DMS 273 treated with DMSO at 0.1 percent for 48 hours (cell line): Measurements from ENCODE around the gene C2orf68.
A peak's percentile ranks its signal among the peaks of the same experiment; 100 is the strongest.
"Not testable (repeated sequence)": the region's sequence is repeated elsewhere in the genome, so short reads cannot be mapped to it uniquely, and the experiment has no call there.

Experiments
- DNase-seq: peaks from one replicate; lab custom pipeline; 2025; lab: John Stamatoyannopoulos, UW

Gene C2orf68

DNA sequence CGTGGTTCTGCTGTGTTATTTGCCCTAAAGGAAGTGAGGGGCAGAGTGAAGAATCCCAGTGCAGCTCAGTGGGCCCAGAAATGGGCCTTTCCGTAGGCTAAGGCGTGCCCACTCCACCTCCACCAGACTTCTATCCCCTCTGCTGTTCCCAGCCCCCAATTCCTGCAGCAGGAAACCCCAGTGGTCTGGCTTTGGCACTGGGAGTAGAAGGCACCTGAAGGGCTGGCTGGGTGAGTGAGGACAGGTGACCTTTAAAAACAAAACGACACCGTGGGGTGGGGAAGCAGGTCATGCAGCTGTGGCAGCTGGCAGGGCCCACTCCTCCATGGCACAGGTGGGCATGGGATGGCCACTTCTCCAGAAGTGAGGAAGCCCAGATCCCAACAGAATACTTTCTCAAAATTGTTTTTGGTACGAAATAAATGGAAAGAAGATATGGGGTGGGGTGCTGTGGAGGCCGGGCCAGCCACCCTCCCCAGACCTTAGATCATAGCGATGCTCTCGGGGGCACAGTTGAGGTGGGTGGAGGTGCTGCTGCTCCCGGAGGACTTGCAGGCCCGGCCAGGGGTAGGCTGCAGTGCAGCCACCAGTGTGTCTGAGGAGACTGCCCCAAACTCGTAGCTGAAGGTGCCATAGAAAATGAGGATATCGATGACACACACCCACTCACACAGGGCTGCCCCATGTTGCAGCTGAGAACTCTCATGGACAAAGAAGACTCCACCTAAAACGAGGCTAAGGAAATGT, 13.1 kb downstream of the C2orf68 start:
- DNase-seq, result no peak

DNA sequence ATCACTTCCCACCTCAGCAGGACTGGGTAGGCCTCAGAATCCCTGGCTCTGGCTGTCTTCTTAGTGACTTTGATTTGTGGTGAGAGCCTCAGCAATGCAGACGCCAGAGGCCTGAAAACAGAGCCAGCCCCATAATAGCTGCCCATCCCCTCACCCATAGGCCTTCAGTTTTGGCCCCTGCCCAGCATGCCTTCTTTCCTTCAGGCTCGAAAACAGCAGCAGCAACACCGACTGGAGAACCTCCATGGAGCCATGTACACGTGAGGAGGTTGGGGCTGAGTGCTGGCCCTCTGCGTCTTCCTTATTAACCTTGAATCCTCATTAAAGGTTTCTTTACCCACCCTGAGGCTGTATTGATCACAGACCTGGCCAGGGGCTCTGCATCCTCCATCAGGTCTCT, 14.6 kb downstream of the C2orf68 start:
- DNase-seq, result no peak

- DNase-seq, result no peak
These were observed 15.3 kb downstream of the C2orf68 start for GRCh38 chr2:85596486-85597143.

DNA sequence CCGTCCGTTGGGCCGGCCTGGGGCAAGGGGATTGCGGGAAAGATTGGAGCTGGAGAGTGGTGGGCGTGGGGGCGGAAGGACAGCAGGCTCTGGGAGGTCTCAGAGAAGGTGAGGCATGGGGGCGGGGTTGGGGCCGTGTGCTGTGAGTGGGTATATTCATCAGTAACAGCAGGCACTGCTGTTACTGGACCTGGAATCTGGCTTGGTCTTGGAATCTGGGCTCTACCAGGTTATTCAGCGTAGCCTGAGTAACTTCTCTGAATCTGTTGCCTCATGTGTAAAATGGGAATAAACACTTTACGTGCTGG, 15.9 kb downstream of the C2orf68 start:
- no peak for DNase-seq

- peak; percentile 98 for DNase-seq
These were observed 16.4 kb downstream of the C2orf68 start, which contains the start of gene RNF181 for GRCh38 chr2:85595301-85596025. RNF181 (plus strand) TSS chr2:85595745; CDS start chr2:85595764, 19 bp downstream.

- no peak for DNase-seq
These were observed 17.1 kb downstream of the C2orf68 start for GRCh38 chr2:85594715-85595300.

DNA sequence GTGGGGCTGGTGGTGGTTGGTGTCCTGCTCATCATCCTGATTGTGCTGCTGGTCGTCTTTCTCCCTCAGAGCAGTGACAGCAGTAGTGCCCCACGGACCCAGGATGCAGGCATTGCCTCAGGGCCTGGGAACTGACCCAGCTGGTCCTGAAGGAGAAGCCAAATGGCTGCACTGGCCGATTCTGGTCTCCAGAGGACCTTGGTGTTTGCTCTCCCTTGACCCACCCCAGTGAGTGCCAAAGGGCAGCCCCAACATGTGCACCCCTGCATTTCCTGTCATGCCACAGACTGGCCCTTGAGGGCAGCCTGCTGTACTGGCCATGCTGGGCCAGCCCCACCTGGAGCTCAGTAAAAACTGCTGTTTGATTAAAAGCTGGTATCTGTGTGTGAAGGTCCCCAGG, 18.8 kb downstream of the C2orf68 start:
- no peak for DNase-seq

- not testable (repeated sequence) for DNase-seq
These were observed 19.6 kb downstream of the C2orf68 start for GRCh38 chr2:85592299-85592698.

- no peak for DNase-seq
These were observed 20.3 kb downstream of the C2orf68 start for GRCh38 chr2:85591563-85591962.

GRCh38 chr2:85590950-85591349, 20.9 kb downstream of the C2orf68 start:
- DNase-seq, result no peak

- DNase-seq, result no peak
These were observed 21.7 kb downstream of the C2orf68 start for GRCh38 chr2:85589982-85590791.

GRCh38 chr2:85589181-85589580, 22.7 kb downstream of the C2orf68 start:
- DNase-seq, result no peak

DNA sequence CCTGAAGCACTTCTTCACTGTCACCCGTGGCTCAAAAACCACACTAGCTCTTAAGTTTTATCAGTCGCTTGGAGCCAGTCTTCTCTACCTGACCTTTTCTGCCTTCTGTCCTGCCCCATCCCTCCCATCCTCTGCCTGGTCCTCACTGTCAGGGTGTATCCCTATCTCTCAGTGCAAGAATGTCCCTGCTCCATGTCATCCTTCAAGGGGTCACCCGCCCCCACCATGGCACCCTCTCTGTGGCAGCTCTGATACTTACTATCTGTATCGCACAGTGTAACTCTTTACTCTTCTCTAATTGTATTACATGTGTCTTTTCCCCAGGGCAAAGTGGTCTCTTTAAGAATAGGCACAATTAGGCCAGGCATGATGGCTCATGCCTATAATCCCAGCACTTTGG, 23.2 kb downstream of the C2orf68 start:
- DNase-seq, result no peak

- no peak for DNase-seq
These were observed 23.6 kb downstream of the C2orf68 start for GRCh38 chr2:85588236-85588635.

DNA sequence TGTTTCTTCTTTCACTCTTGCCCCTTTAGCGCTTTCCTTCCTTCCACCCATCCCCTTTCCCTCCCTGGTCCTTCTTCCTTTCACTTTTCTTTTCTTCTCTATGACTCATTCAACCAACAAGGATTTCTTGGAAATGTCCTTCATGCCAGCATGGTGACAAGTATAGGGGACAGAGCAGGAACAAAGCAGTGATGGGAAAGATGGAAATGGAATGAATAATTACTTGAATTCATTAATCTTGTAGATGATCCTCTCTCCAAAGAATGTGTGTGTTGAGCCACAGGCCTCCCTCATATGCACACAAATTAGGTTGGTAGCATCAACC, 26.1 kb downstream of the C2orf68 start:
- DNase-seq, result no peak

DNA sequence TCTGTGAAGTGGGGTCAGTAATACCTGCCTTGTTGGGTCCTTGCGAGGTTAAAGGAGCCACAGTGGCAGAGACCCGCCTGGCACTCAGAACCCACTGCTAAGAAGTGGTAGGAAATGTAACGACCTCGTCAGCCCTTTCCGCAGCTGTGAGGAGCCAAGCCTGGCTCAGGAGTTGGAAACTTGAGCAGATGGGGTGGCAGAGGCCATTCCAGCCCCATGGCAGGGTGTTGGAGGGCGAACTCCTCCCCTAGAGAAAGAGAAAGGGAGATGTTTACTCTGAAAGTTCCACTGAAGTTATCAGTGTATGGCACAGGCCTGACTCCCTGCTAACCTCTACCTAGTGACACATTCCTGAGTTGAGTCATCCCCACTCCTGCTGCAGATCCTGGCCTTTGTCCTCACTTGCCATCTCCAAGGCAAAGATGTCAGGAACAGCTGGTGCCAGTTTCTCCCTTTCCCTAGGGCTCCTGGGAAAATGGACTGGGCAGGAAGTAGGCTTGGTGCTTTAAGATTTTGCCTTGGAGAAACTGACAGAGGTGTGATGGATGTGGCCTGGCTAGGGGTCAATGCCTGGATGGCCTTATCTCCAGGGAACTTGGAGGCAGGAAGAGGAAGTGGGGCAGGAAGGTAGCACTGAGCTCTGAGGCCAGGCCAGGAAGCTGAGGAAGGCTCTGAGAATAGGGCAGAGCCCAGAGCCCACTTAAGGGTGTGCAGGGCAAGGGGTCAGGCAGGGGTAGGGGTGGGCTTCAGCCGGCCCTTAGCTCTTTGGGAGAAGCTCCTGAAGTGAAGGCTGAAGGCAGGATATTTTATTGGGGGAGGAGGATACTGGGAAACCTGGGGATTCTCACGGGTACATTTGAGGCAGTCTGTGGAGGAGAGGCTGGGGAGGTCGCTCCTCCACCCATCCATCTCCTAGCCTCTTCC, 26.7 kb downstream of the C2orf68 start:
- DNase-seq, result no peak

GRCh38 chr2:85584354-85584856, 27.5 kb downstream of the C2orf68 start, which contains the start of gene VAMP5:
VAMP5 (plus strand) TSS chr2:85584431; CDS start chr2:85584491, 60 bp downstream.
- no peak for DNase-seq

- DNase-seq, result no peak
These were observed 28.1 kb downstream of the C2orf68 start for GRCh38 chr2:85583667-85584353.

DNA sequence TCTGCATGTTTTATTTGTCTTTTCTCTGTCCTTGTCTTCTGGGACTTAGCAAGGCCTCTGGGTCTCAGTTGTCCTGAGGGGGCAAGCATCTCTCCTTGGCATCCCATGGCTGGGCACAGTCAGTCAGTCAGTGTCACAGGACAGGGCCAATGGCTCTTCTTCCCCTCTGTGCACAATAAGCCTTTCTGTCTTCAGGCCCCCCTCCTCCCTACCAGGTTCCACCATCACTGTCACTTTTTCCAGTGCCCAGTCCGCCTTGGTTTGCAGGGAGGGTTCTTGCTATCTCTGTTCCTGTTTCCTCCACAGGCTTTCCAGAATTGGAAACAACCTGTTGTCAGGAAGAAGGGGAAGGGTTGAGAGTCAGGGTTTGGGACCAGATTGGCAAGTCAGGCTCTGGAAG, 29.4 kb downstream of the C2orf68 start:
- DNase-seq, result no peak

DNA sequence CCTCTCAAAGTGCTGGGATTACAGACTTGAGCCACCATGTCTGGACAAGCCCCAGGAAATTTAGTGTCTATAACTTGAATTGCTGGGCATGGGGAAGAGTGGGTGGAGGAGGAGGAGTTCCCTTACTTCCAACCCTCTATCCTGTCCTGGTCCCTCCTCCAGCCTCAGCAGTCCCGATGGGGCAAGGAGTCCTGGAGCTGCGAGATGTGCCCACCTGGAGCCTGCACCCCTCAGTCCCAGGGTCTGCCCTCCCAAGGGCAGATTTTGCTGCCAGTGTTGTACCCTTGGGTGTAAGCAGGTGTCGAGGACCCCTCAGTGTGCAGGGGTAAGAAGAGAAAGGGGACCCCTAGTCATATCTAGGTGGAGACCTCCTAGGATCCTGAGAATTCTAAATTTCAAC, 31.7 kb downstream of the C2orf68 start:
- no peak for DNase-seq
